ENCODE results near the gene ABHD17A.

ABHD17A gene

GRCh38 chr19:1839658-1840540 lies 45.4 kb downstream of the ABHD17A start:
- DNase-seq (ENCODE audit: low read depth), result no peak

- no peak for DNase-seq (ENCODE audit: low read depth)
Observed at GRCh38 chr19:1837625-1838105, 47.6 kb downstream of the ABHD17A start.

- no peak for DNase-seq (ENCODE audit: low read depth)
Observed at GRCh38 chr19:1837222-1837565, 48.1 kb downstream of the ABHD17A start.

- no peak for DNase-seq (ENCODE audit: low read depth)
Observed at GRCh38 chr19:1836458-1837221, 48.7 kb downstream of the ABHD17A start.

- no peak for DNase-seq (ENCODE audit: low read depth)
Observed at GRCh38 chr19:1833540-1833939, 51.8 kb downstream of the ABHD17A start.

GRCh38 chr19:1832046-1832663 lies 53.1 kb downstream of the ABHD17A start:
- no peak for DNase-seq (ENCODE audit: low read depth)

- no peak for DNase-seq (ENCODE audit: low read depth)
Observed at GRCh38 chr19:1830978-1831377, 54.3 kb downstream of the ABHD17A start.

GRCh38 chr19:1830568-1830967 lies 54.7 kb downstream of the ABHD17A start:
- no peak for DNase-seq (ENCODE audit: low read depth)

- no peak for DNase-seq (ENCODE audit: low read depth)
Observed at GRCh38 chr19:1829958-1830357, 55.3 kb downstream of the ABHD17A start.

GRCh38 chr19:1828279-1829238 lies 56.7 kb downstream of the ABHD17A start:
- DNase-seq (ENCODE audit: low read depth), result no peak

GRCh38 chr19:1827566-1828278 lies 57.6 kb downstream of the ABHD17A start:
- DNase-seq (ENCODE audit: low read depth), result no peak
